DMS53 treated with DMSO at 0.1 percent for 48 hours (cell line): ENCODE measurements around the gene L3MBTL4.

Experiments
- DNase-seq: peaks from one replicate; lab custom pipeline; 2025; ENCODE audit not compliant: unreplicated experiment; lab: John Stamatoyannopoulos, UW

L3MBTL4 gene

GRCh38 chr18:5937795-5938194 is 476.9 kb downstream of the L3MBTL4 start:
- no peak for DNase-seq

GRCh38 chr18:5937121-5937520 is 477.6 kb downstream of the L3MBTL4 start:
- DNase-seq: no peak

- DNase-seq: no peak
Observed at GRCh38 chr18:5930789-5931188, 483.9 kb downstream of the L3MBTL4 start.

- peak; percentile 58 for DNase-seq
Observed at GRCh38 chr18:5918205-5918858, 496.4 kb downstream of the L3MBTL4 start.

- DNase-seq: no peak
Observed at GRCh38 chr18:5914951-5915350, 499.8 kb downstream of the L3MBTL4 start.

GRCh38 chr18:5914016-5914415 is 500.7 kb downstream of the L3MBTL4 start:
- no peak for DNase-seq

GRCh38 chr18:5912566-5912965 is 502.1 kb downstream of the L3MBTL4 start:
- no peak for DNase-seq

GRCh38 chr18:5909125-5909524 is 505.6 kb downstream of the L3MBTL4 start:
- DNase-seq: no peak
